HCT116 (cell line): ENCODE results near the gene PRKCQ. TPM values are rescaled to one million over a fixed set of nuclear protein-coding genes. Genes with fewer than 3 reads are reported as not detected.

Experiments used
- ATAC-seq: fragments of 200-7000 bp; cut with Tn5 transposase; 2 replicates; pipeline ENCODE4 v1.9.1; 2020; ENCODE audit warnings: mild to moderate bottlenecking, moderate library complexity
- BruUV-seq: library from RNA; stranded (reverse); fragments of 400-500 nt; replicated peaks from 2 replicates; lab custom pipeline; 2021; lab: Mats Ljungman, UMichigan
- CTCF ChIA-PET: fragments of 300-600 bp; sonication (Branson Sonifier 250); formaldehyde crosslinking; loops from one replicate; lab custom pipeline; 2021; ENCODE audit warnings: antibody characterized with exemption; lab: Charles Lee
- POLR2A ChIA-PET: fragments of 300-600, 350-600 bp; sonication (Branson Sonifier 250); formaldehyde crosslinking; loops from one replicate; lab custom pipeline; 2021; ENCODE audit warnings: antibody characterized with exemption; lab: Charles Lee
- RAD21 ChIA-PET, 2 experiments: fragments of 300-600 bp; sonication (Branson Sonifier 250); formaldehyde crosslinking; loops; one replicate each; lab custom pipeline; 2023; ENCODE audit warnings: low total read pairs in 2 of 2; ENCODE audit not compliant: uncharacterized antibody in 2 of 2, unreplicated experiment in 2 of 2, low non-redundant PET in 1 of 2; lab: Charles Lee
- DNase-seq: peaks from one replicate; pipeline ENCODE4 v3.0.0-alpha.2; 2010; ENCODE audit warnings: low read depth, low spot score
- H2AFZ ChIP-seq: fragments of 200-600 bp; shearing (Covaris generic), sonication (generic); 2 replicates; pipeline ENCODE4 v1.6.1; 2017; ENCODE audit warnings: low read depth, mixed run types, mixed read lengths, antibody characterized with exemption, low read length; ENCODE audit not compliant: poor library complexity, severe bottlenecking
- H3K27ac ChIP-seq: 2 replicates; pipeline ENCODE4 v1.5.1; 2012; ENCODE audit warnings: low read depth, low read length
- H3K27me3 ChIP-seq: fragments of 200-600 bp; sonication (generic); 2 replicates; pipeline ENCODE4 v1.6.1; 2016; ENCODE audit warnings: mixed run types, low read length, mixed read lengths; ENCODE audit not compliant: insufficient read depth
- H3K36me3 ChIP-seq, 2 experiments: fragments of 200-500 bp in 1 of 2; fragments of 200-600 bp in 1 of 2; sonication (Bioruptor generic) in 1 of 2; sonication (generic) in 1 of 2; 2 replicates each; pipeline versions ENCODE4 v1.5.1 to v1.6.1; 2014 to 2016; ENCODE audit warnings: low read length in 2 of 2, inconsistent platforms in 1 of 2, mixed read lengths in 1 of 2, mixed run types in 1 of 2; ENCODE audit not compliant: insufficient read depth in 2 of 2, control insufficient read depth in 1 of 2
- H3K4me1 ChIP-seq, 2 experiments: fragments of 200-600 bp in 1 of 2; sonication (generic) in 1 of 2; 2 replicates each; pipeline versions ENCODE4 v1.5.1 to v1.6.1; 2012 to 2017; ENCODE audit warnings: low read length in 2 of 2, inconsistent platforms in 1 of 2, mild to moderate bottlenecking in 1 of 2, mixed read lengths in 1 of 2, mixed run types in 1 of 2, moderate library complexity in 1 of 2; ENCODE audit not compliant: insufficient read depth in 2 of 2, control insufficient read depth in 1 of 2
- H3K4me2 ChIP-seq: fragments of 200-600 bp; sonication (generic); 2 replicates; pipeline ENCODE4 v1.6.1; 2017; ENCODE audit warnings: mixed run types, low read length, mixed read lengths
- H3K4me3 ChIP-seq, 2 experiments: fragments of 200-600 bp in 1 of 2; sonication (generic) in 1 of 2; replicated peaks in 1 of 2; 2 replicates each; pipeline ENCODE4 v1.5.1; 2011 to 2016; ENCODE audit warnings: low read length in 2 of 2, control low read depth in 1 of 2, low read depth in 1 of 2, mild to moderate bottlenecking in 1 of 2, mixed read lengths in 1 of 2, mixed run types in 1 of 2
- H3K79me2 ChIP-seq: fragments of 200-600 bp; sonication (generic); 2 replicates; pipeline ENCODE4 v1.6.1; 2017; ENCODE audit warnings: mild to moderate bottlenecking, mixed run types, low read length, moderate library complexity, mixed read lengths; ENCODE audit not compliant: insufficient read depth
- H3K9ac ChIP-seq: fragments of 200-600 bp; sonication (generic); 2 replicates; pipeline ENCODE4 v1.6.1; 2016; ENCODE audit warnings: low read length, mixed read lengths
- H3K9me2 ChIP-seq: fragments of 200-600 bp; sonication (generic), shearing (Covaris generic); 2 replicates; pipeline ENCODE4 v1.6.1; 2017; ENCODE audit warnings: mixed run types, mild to moderate bottlenecking, moderate library complexity; ENCODE audit not compliant: insufficient read depth
- H3K9me3 ChIP-seq, 2 experiments: fragments of 200-500 bp in 1 of 2; fragments of 200-600 bp in 1 of 2; sonication (Bioruptor generic) in 1 of 2; sonication (generic) in 1 of 2; 2 replicates each; pipeline ENCODE4 v1.6.1; 2014 to 2017; ENCODE audit warnings: low read length in 2 of 2, mixed read lengths in 2 of 2, inconsistent platforms in 1 of 2, low read depth in 1 of 2, mild to moderate bottlenecking in 1 of 2, mixed run types in 1 of 2, moderate library complexity in 1 of 2; ENCODE audit not compliant: control insufficient read depth in 1 of 2, insufficient read depth in 1 of 2
- H4K20me1 ChIP-seq: fragments of 200-600 bp; sonication (generic), shearing (Covaris generic); 2 replicates; pipeline ENCODE4 v1.6.1; 2017; ENCODE audit warnings: mixed run types, mild to moderate bottlenecking, moderate library complexity; ENCODE audit not compliant: insufficient read depth
- CEBPB ChIP-seq: IDR thresholded peaks from 2 replicates; pipeline ENCODE4 v1.6.1; 2012; ENCODE audit warnings: low read depth
- ELF1 ChIP-seq: IDR thresholded peaks from 2 replicates; pipeline ENCODE4 v1.6.1; 2012; ENCODE audit warnings: low read depth, borderline replicate concordance
- EZH2phosphoT487 ChIP-seq: fragments of 200-600 bp; IDR thresholded peaks from 2 replicates; pipeline ENCODE4 v1.6.1; 2018; ENCODE audit warnings: antibody characterized with exemption, borderline replicate concordance
- FOSL1 ChIP-seq: IDR thresholded peaks from 2 replicates; pipeline ENCODE4 v1.6.1; 2012; ENCODE audit warnings: low read depth
- JUND ChIP-seq: IDR thresholded peaks from 2 replicates; pipeline ENCODE4 v1.6.1; 2012
- POLR2AphosphoS5 ChIP-seq: IDR thresholded peaks from 2 replicates; pipeline ENCODE4 v1.6.1; 2011; ENCODE audit warnings: mild to moderate bottlenecking, low read depth, low read length, moderate library complexity
- REST ChIP-seq: IDR thresholded peaks from 2 replicates; pipeline ENCODE4 v1.6.1; 2012; ENCODE audit warnings: low read depth
- SRF ChIP-seq: IDR thresholded peaks from 2 replicates; pipeline ENCODE4 v1.6.1; 2012; ENCODE audit warnings: low read depth
- TCF7L2 ChIP-seq: IDR thresholded peaks from 2 replicates; pipeline ENCODE4 v1.7.0; 2011; ENCODE audit warnings: borderline replicate concordance, inconsistent platforms; ENCODE audit not compliant: insufficient read depth, insufficient read length; ENCODE audit errors: extremely low read depth
- ZNF274 ChIP-seq: fragments of 200-500 bp; sonication (Bioruptor generic); IDR thresholded peaks from 2 replicates; pipeline ENCODE4 v1.6.1; 2014; ENCODE audit warnings: mild to moderate bottlenecking, low read depth, low read length, inconsistent platforms
- intact Hi-C: fragments of 100-400 bp; cut with micrococcal nuclease; formaldehyde crosslinking; loops from 2 replicates; pipeline ENCODE4 v1.10.0; 2022
- total RNA-seq: library from RNA; stranded (reverse); gene quantifications from one replicate; pipeline ENCODE4 v1.2.1, GENCODE V29; 2021; ENCODE audit not compliant: unreplicated experiment
- TF ChIP-seq, protein P1 (sequence below): IDR thresholded peaks from 2 replicates; pipeline ENCODE4 v1.6.1; 2012

PRKCQ gene
- total RNA-seq, 1 experiment from 2014 or later, result 0.54 TPM

DNA sequence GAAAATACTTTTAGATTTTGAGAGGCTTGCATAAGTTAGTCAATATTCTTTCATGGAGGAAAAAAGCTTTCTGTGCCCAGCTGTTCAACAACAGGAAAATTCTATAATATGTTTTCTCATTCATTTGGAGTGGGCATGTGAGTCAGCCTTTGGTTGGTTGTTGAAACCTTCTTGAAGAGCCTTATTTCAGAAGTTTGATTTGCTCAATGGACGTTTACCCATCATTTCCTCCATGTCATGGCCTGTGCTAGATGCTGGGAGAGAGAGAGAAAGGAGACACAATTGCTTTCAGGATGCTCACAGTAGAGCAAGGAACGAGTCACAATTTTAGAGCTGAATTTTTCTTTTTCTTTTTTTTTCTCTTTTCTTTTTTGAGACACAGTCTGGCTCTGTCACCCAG lies 181.7 kb downstream of the PRKCQ start:
- RAD21 ChIA-PET, result interaction anchor here in 1 of 2 experiments (1.1 kb wide), 1 partner anchor 196 kb away, joined by 3 read pairs; no protein-coding TSS in a partner anchor
- H3K4me1 ChIP-seq, result peaks cover 0 to 8% of the 10 kb centered on the region in 2 experiments; a peak in 1 of 4 replicates
- intact Hi-C loops, result no loop called here

More for the DNA sequence above, 181.7 kb downstream of the PRKCQ start:
- H3K4me2 ChIP-seq, result no peak overlapping the region
- H3K4me3 ChIP-seq, result no peak overlapping the region
- no peaks in the 10 kb centered on the region for H3K36me3 ChIP-seq
- ATAC-seq, result no peak
- H3K79me2 ChIP-seq, result no peaks in the 10 kb centered on the region
- H3K9me2 ChIP-seq, result no peaks in the 10 kb centered on the region
- no peaks in the 10 kb centered on the region for H3K27me3 ChIP-seq
- H3K9me3 ChIP-seq, result no peaks in the 10 kb centered on the region
- no peak overlapping the region for H2AFZ ChIP-seq
- CTCF ChIA-PET, result interaction anchor here (1.0 to 1.1 kb wide), 2 partner anchors 8 to 196 kb away, joined by 3 to 6 read pairs; partner anchors contain the start of gene PFKFB3
- TF ChIP-seq FOSL1, result no peak
- no peak for TF ChIP-seq POLR2AphosphoS5
- no peak for TF ChIP-seq REST
- no peak for TF ChIP-seq JUND
- no peak for TF ChIP-seq SRF
- no peak for TF ChIP-seq TCF7L2
- TF ChIP-seq, protein P1, sequence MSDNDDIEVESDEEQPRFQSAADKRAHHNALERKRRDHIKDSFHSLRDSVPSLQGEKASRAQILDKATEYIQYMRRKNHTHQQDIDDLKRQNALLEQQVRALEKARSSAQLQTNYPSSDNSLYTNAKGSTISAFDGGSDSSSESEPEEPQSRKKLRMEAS, result no peak
- TF ChIP-seq EZH2phosphoT487, result no peak
- no peak for TF ChIP-seq ZNF274
- TF ChIP-seq CEBPB, result no peak
- no peak for TF ChIP-seq ELF1
- TF ChIP-seq, all 23 proteins: peak for 0
- no peak for DNase-seq
- Histone ChIP-seq H3K27ac (no peak overlapping the region), H3K9ac (no peak overlapping the region), H4K20me1 (no peaks in the 10 kb centered on the region)
- BruUV-seq, result no TSS peak
- POLR2A ChIA-PET, result interaction anchor here (2.4 kb wide), 1 partner anchor 196 kb away, joined by 12 read pairs; the partner anchor contains the start of gene PFKFB3
